ENCODE results near the gene CAPN2.

DNA sequence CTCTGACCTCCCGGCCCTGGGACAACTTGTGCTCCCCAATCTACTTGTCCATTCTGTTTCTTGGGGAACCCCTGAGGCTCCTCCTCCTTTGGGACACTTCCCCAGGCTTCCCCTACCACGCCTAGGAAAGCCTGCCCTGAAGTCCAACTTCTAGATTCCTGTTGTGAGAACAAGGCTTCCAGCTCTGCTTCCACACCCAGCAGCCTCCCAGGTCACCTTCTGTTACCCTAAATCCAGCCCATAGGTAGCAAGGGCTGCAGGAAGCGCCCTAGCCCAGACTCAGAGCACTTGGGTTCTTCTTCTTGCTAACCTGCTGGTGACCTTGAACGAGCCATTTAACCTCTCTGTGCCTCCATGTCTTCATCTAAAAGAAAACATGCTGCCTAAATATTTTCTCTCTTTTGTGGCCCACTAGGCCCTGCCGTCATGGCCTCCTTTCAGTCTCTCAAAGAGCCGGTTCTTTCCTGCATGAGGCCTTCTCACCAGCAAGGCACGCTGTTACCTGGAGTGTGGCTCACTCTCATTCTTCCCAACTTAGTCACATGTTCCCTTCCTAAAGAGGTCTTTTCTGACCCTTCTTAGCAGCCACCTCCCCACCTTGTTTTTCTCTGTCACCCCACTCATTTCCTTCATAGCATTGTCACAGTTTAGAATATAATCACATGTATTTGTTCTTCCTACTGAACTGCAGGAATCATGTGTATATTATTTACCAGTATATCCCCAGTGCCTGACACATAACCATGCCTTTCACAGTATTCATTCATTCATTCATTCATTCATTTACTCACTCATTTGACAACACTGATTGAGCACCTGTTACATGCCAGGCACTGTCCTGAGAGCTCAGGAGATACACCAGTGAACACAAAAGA lies 1.4 kb downstream of the CAPN2 start:
- TF ChIP-seq, protein P1, sequence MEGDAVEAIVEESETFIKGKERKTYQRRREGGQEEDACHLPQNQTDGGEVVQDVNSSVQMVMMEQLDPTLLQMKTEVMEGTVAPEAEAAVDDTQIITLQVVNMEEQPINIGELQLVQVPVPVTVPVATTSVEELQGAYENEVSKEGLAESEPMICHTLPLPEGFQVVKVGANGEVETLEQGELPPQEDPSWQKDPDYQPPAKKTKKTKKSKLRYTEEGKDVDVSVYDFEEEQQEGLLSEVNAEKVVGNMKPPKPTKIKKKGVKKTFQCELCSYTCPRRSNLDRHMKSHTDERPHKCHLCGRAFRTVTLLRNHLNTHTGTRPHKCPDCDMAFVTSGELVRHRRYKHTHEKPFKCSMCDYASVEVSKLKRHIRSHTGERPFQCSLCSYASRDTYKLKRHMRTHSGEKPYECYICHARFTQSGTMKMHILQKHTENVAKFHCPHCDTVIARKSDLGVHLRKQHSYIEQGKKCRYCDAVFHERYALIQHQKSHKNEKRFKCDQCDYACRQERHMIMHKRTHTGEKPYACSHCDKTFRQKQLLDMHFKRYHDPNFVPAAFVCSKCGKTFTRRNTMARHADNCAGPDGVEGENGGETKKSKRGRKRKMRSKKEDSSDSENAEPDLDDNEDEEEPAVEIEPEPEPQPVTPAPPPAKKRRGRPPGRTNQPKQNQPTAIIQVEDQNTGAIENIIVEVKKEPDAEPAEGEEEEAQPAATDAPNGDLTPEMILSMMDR (IDR thresholded peaks at IDR 0.05) = no peak
- TF ChIP-seq EP300 (IDR thresholded peaks at IDR 0.05) (no peak), POLR2A (IDR thresholded peaks at IDR 0.05) (no peak)
